Measurements from ENCODE around the gene DIPK1A. TPM values are rescaled to one million over a fixed set of nuclear protein-coding genes. Genes with fewer than 3 reads are reported as not detected.
A peak's percentile ranks its signal among the peaks of the same experiment; 100 is the strongest.

DIPK1A gene
- 11.7 and 11.8 TPM in 2 replicates for polyA plus RNA-seq (2013)

GRCh38 chr1:92961131-92961895, at the start of gene DIPK1A:
TSS of gene DIPK1A (minus strand) at chr1:92961462. CDS start at chr1:92961429, 33 bp downstream.
- peak within 1 kb of the TSS; percentile 73 for H3K18ac ChIP-seq (ENCODE audit: low read length)
- H3K4me2 ChIP-seq (ENCODE audit: low read length) = peak within 1 kb of the TSS; percentile 88
- peak within 1 kb of the TSS; percentile 3 for H3K4ac ChIP-seq (ENCODE audit: low read depth, low read length)
- peak within 1 kb of the TSS; percentile 63 for H4K91ac ChIP-seq (ENCODE audit: low read depth, low read length)
- peaks cover 5% of the 10 kb centered on the region for H3K79me2 ChIP-seq (ENCODE audit: control insufficient read depth, insufficient read depth, low read length, poor library complexity)
- no peaks in the 10 kb centered on the region for H3K9me3 ChIP-seq (ENCODE audit: insufficient read depth, low read depth, low read length)
- no peak within 1 kb of the TSS for H2AK5ac ChIP-seq (ENCODE audit: low read length)
- H3K4me3 ChIP-seq (ENCODE audit: low read depth, low read length) = peak within 1 kb of the TSS; percentile 82
- H4K12ac ChIP-seq (ENCODE audit: low read depth, low read length) = peak within 1 kb of the TSS; percentile 65
- H3K14ac ChIP-seq (ENCODE audit: low read length) = peak within 1 kb of the TSS; percentile 77
- peaks cover 9% of the 10 kb centered on the region for H3K79me1 ChIP-seq (ENCODE audit: low read length)
- peak within 1 kb of the TSS; percentile 27 for H2AFZ ChIP-seq (ENCODE audit: insufficient read depth, low read length, poor library complexity)
- peak within 1 kb of the TSS; percentile 20 for H2BK120ac ChIP-seq (ENCODE audit: insufficient read depth, low read length, poor library complexity)
- H4K8ac ChIP-seq (ENCODE audit: low read depth, low read length) = peak within 1 kb of the TSS; percentile 55
- H2BK12ac ChIP-seq (ENCODE audit: low read length) = peak within 1 kb of the TSS; percentile 1
- peak within 1 kb of the TSS; percentile 63 for H3K27ac ChIP-seq (ENCODE audit: low read depth, low read length)
- H3K36me3 ChIP-seq (ENCODE audit: control insufficient read depth in 1 of 2, insufficient read depth in 2 of 2, low read length in 2 of 2) = no peaks in the 10 kb centered on the region
- H2BK5ac ChIP-seq (ENCODE audit: low read depth, low read length, poor library complexity) = peak within 1 kb of the TSS; percentile 34
- peak within 1 kb of the TSS; percentile 97 for H3K9ac ChIP-seq (ENCODE audit: low read length)
- no peak within 1 kb of the TSS for H3K23ac ChIP-seq (ENCODE audit: low read length)
- WGBS (ENCODE audit: extremely low coverage, insufficient coverage, insufficient read length) = no CpG with 5 or more reads among the region's 103 CpGs
- H3K4me1 ChIP-seq (ENCODE audit: control insufficient read depth in 1 of 2, insufficient read depth in 2 of 2, low read length in 2 of 2) = no peaks in the 10 kb centered on the region
- DNase-seq = peak; percentile 63 to 78
- no peaks in the 10 kb centered on the region for H3K27me3 ChIP-seq (ENCODE audit: insufficient read depth, low read length)

GRCh38 chr1:93007941-93008577, 46.8 kb upstream of the DIPK1A start:
- no peak overlapping the region for H3K14ac ChIP-seq (ENCODE audit: low read length)
- H3K23ac ChIP-seq (ENCODE audit: low read length) = no peak overlapping the region
- no peak overlapping the region for H2BK12ac ChIP-seq (ENCODE audit: low read length)
- H2BK120ac ChIP-seq (ENCODE audit: insufficient read depth, low read length, poor library complexity) = no peak overlapping the region
- DNase-seq = no peak
- H3K4me1 ChIP-seq (ENCODE audit: control insufficient read depth in 1 of 2, insufficient read depth in 2 of 2, low read length in 2 of 2) = no peaks in the 10 kb centered on the region
- no peak overlapping the region for H2AK5ac ChIP-seq (ENCODE audit: low read length)
- no peaks in the 10 kb centered on the region for H3K79me1 ChIP-seq (ENCODE audit: low read length)
- H3K4me2 ChIP-seq (ENCODE audit: low read length) = no peak overlapping the region
- no peaks in the 10 kb centered on the region for H3K36me3 ChIP-seq (ENCODE audit: control insufficient read depth in 1 of 2, insufficient read depth in 2 of 2, low read length in 2 of 2)
- H4K8ac ChIP-seq (ENCODE audit: low read depth, low read length) = no peak overlapping the region
- no peak overlapping the region for H3K27ac ChIP-seq (ENCODE audit: low read depth, low read length)
- no peak overlapping the region for H3K18ac ChIP-seq (ENCODE audit: low read length)
- no peaks in the 10 kb centered on the region for H3K9me3 ChIP-seq (ENCODE audit: insufficient read depth, low read depth, low read length)
- no peaks in the 10 kb centered on the region for H3K79me2 ChIP-seq (ENCODE audit: control insufficient read depth, insufficient read depth, low read length, poor library complexity)
- no peak overlapping the region for H2BK5ac ChIP-seq (ENCODE audit: low read depth, low read length, poor library complexity)
- no peak overlapping the region for H3K9ac ChIP-seq (ENCODE audit: low read length)
- no peak overlapping the region for H3K4ac ChIP-seq (ENCODE audit: low read depth, low read length)
- no peak overlapping the region for H3K4me3 ChIP-seq (ENCODE audit: low read depth, low read length)
- no peak overlapping the region for H4K91ac ChIP-seq (ENCODE audit: low read depth, low read length)
- no CpG with 5 or more reads among the region's 6 CpGs for WGBS (ENCODE audit: extremely low coverage, insufficient coverage, insufficient read length)
- H4K12ac ChIP-seq (ENCODE audit: low read depth, low read length) = no peak overlapping the region
- no peaks in the 10 kb centered on the region for H3K27me3 ChIP-seq (ENCODE audit: insufficient read depth, low read length)
- no peak overlapping the region for H2AFZ ChIP-seq (ENCODE audit: insufficient read depth, low read length, poor library complexity)

- Histone ChIP-seq H2AK5ac (ENCODE audit: low read length) (no peak overlapping the region), H4K12ac (ENCODE audit: low read depth, low read length) (no peak overlapping the region), H4K8ac (ENCODE audit: low read depth, low read length) (no peak overlapping the region), H2BK5ac (ENCODE audit: low read depth, low read length, poor library complexity) (no peak overlapping the region), H2BK120ac (ENCODE audit: insufficient read depth, low read length, poor library complexity) (no peak overlapping the region), H3K36me3 (ENCODE audit: control insufficient read depth in 1 of 2, insufficient read depth in 2 of 2, low read length in 2 of 2) (no peaks in the 10 kb centered on the region), H3K4ac (ENCODE audit: low read depth, low read length) (no peak overlapping the region), H3K9ac (ENCODE audit: low read length) (no peak overlapping the region), H3K18ac (ENCODE audit: low read length) (no peak overlapping the region), H3K4me1 (ENCODE audit: control insufficient read depth in 1 of 2, insufficient read depth in 2 of 2, low read length in 2 of 2) (peaks cover 3 to 6% of the 10 kb centered on the region in 2 experiments), H3K23ac (ENCODE audit: low read length) (no peak overlapping the region), H2BK12ac (ENCODE audit: low read length) (no peak overlapping the region), H3K14ac (ENCODE audit: low read length) (no peak overlapping the region), H3K27ac (ENCODE audit: low read depth, low read length) (no peak overlapping the region), H3K4me3 (ENCODE audit: low read depth, low read length) (no peak overlapping the region), H3K4me2 (ENCODE audit: low read length) (no peak overlapping the region), H3K79me1 (ENCODE audit: low read length) (peaks cover 9% of the 10 kb centered on the region), H3K9me3 (ENCODE audit: insufficient read depth, low read depth, low read length) (no peaks in the 10 kb centered on the region), H2AFZ (ENCODE audit: insufficient read depth, low read length, poor library complexity) (no peak overlapping the region), H3K79me2 (ENCODE audit: control insufficient read depth, insufficient read depth, low read length, poor library complexity) (no peaks in the 10 kb centered on the region), H4K91ac (ENCODE audit: low read depth, low read length) (no peak overlapping the region), H3K27me3 (ENCODE audit: insufficient read depth, low read length) (no peaks in the 10 kb centered on the region)
- no CpG with 5 or more reads among the region's 1 CpG for whole genome bisulfite sequencing (ENCODE audit: extremely low coverage, insufficient coverage, insufficient read length)
- no peak for DNase-seq
Measured at GRCh38 chr1:93005252-93005598, 44.0 kb upstream of the DIPK1A start.

DNA sequence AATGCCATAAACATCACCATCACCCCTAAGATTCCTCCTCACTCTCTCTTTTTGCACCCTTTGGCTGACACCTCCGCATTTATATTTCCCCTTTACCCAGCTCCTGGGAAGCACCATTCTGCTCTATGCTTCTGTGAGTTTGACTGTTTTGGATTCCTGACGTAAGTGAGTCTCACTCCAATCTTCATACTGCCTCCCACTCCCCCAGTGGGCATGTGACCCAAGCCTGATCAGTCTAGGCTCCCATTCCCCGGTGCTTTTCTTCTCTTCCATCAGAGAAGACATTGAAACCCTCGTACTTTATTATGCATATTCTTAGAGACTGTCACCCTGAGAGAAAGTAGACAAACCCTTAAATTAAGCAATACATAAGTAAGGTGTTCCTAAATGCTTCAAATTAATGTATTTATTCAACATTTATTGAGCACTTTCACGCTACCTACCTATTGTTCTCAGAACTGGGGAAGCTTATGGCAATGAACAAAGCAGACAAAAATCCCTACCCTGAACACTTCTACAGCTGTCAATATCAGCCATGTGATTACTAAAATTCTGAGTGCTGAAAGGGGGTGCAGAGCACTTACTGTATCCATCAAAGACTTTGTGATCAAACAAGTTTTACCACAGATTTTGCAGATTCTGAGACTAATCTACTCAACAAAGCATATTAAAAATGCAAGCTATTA, 43.4 kb upstream of the DIPK1A start:
- DNase-seq = no peak
- Histone ChIP-seq H2BK12ac (ENCODE audit: low read length) (no peak overlapping the region), H3K27ac (ENCODE audit: low read depth, low read length) (no peak overlapping the region), H3K79me1 (ENCODE audit: low read length) (peaks cover 9% of the 10 kb centered on the region), H3K36me3 (ENCODE audit: control insufficient read depth in 1 of 2, insufficient read depth in 2 of 2, low read length in 2 of 2) (no peaks in the 10 kb centered on the region), H2AK5ac (ENCODE audit: low read length) (no peak overlapping the region), H3K4ac (ENCODE audit: low read depth, low read length) (no peak overlapping the region), H3K9me3 (ENCODE audit: insufficient read depth, low read depth, low read length) (no peaks in the 10 kb centered on the region), H3K4me2 (ENCODE audit: low read length) (no peak overlapping the region), H2BK120ac (ENCODE audit: insufficient read depth, low read length, poor library complexity) (no peak overlapping the region), H3K4me1 (ENCODE audit: control insufficient read depth in 1 of 2, insufficient read depth in 2 of 2, low read length in 2 of 2) (peaks cover 3 to 6% of the 10 kb centered on the region in 2 experiments), H3K27me3 (ENCODE audit: insufficient read depth, low read length) (no peaks in the 10 kb centered on the region), H4K8ac (ENCODE audit: low read depth, low read length) (no peak overlapping the region), H2AFZ (ENCODE audit: insufficient read depth, low read length, poor library complexity) (no peak overlapping the region), H3K23ac (ENCODE audit: low read length) (no peak overlapping the region), H3K4me3 (ENCODE audit: low read depth, low read length) (no peak overlapping the region), H3K14ac (ENCODE audit: low read length) (no peak overlapping the region), H3K18ac (ENCODE audit: low read length) (no peak overlapping the region), H2BK5ac (ENCODE audit: low read depth, low read length, poor library complexity) (no peak overlapping the region), H3K79me2 (ENCODE audit: control insufficient read depth, insufficient read depth, low read length, poor library complexity) (no peaks in the 10 kb centered on the region), H4K91ac (ENCODE audit: low read depth, low read length) (no peak overlapping the region), H4K12ac (ENCODE audit: low read depth, low read length) (no peak overlapping the region), H3K9ac (ENCODE audit: low read length) (no peak overlapping the region)
- WGBS (ENCODE audit: extremely low coverage, insufficient coverage, insufficient read length) = no CpG with 5 or more reads among the region's 5 CpGs
